HFFc6 (cell line): ENCODE measurements around the gene WRAP73. TPM values are rescaled to one million over a fixed set of nuclear protein-coding genes. Genes with fewer than 3 reads are reported as not detected.

Experiments used
- DNase-seq: peaks from one replicate; pipeline ENCODE4 v3.0.0-alpha.2; 2018
- H3K27ac Mint-ChIP-seq: 2 replicates; pipeline ENCODE4 v1.8.0; 2020; ENCODE audit warnings: mild to moderate bottlenecking, mixed read lengths
- H3K27me3 Mint-ChIP-seq: 2 replicates; pipeline ENCODE4 v1.8.0; 2021; ENCODE audit warnings: mild to moderate bottlenecking, moderate library complexity, mixed read lengths; ENCODE audit not compliant: insufficient read depth
- H3K36me3 Mint-ChIP-seq: 2 replicates; pipeline ENCODE4 v1.8.0; 2021; ENCODE audit warnings: low read depth, mixed read lengths
- H3K4me1 Mint-ChIP-seq: 2 replicates; pipeline ENCODE4 v1.8.0; 2020; ENCODE audit warnings: low read depth, mixed read lengths
- H3K4me3 Mint-ChIP-seq: 2 replicates; pipeline ENCODE4 v1.8.0; 2020; ENCODE audit warnings: mild to moderate bottlenecking, moderate library complexity, mixed read lengths
- H3K9me3 Mint-ChIP-seq: 2 replicates; pipeline ENCODE4 v1.8.0; 2020; ENCODE audit warnings: mild to moderate bottlenecking, mixed read lengths
- total RNA-seq, 6 experiments: library from RNA; stranded (reverse); fragmentation: NEBNext Ultra II Directional; extraction: Animal tissue kit (Norgen Biotek cat#: 25700); gene quantifications; 2 replicates in 1 of 6; 3 replicates in 5 of 6; pipeline ENCODE4 v1.2.3, GENCODE V29; 2021
- TF ChIP-seq, protein P1 (sequence below): fragments of 200-600 bp; sonication (generic); IDR thresholded peaks from 2 replicates; pipeline ENCODE4 v1.5.0; 2021; ENCODE audit warnings: antibody characterized with exemption, mild to moderate bottlenecking

Gene WRAP73
- total RNA-seq, 6 experiments from 2014 or later: 11.8 to 14.8 (median 14.3) TPM

GRCh38 chr1:3656450-3657095, 6.7 kb upstream of the WRAP73 start:
- H3K27me3 Mint-ChIP-seq: peaks cover 49% of the 10 kb centered on the region
- no peak for DNase-seq
- TF ChIP-seq, protein P1, sequence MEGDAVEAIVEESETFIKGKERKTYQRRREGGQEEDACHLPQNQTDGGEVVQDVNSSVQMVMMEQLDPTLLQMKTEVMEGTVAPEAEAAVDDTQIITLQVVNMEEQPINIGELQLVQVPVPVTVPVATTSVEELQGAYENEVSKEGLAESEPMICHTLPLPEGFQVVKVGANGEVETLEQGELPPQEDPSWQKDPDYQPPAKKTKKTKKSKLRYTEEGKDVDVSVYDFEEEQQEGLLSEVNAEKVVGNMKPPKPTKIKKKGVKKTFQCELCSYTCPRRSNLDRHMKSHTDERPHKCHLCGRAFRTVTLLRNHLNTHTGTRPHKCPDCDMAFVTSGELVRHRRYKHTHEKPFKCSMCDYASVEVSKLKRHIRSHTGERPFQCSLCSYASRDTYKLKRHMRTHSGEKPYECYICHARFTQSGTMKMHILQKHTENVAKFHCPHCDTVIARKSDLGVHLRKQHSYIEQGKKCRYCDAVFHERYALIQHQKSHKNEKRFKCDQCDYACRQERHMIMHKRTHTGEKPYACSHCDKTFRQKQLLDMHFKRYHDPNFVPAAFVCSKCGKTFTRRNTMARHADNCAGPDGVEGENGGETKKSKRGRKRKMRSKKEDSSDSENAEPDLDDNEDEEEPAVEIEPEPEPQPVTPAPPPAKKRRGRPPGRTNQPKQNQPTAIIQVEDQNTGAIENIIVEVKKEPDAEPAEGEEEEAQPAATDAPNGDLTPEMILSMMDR: no peak
- no peaks in the 10 kb centered on the region for H3K9me3 Mint-ChIP-seq
- no peak overlapping the region for H3K4me3 Mint-ChIP-seq
- no peaks in the 10 kb centered on the region for H3K36me3 Mint-ChIP-seq
- no peaks in the 10 kb centered on the region for H3K4me1 Mint-ChIP-seq
- no peak overlapping the region for H3K27ac Mint-ChIP-seq

DNA sequence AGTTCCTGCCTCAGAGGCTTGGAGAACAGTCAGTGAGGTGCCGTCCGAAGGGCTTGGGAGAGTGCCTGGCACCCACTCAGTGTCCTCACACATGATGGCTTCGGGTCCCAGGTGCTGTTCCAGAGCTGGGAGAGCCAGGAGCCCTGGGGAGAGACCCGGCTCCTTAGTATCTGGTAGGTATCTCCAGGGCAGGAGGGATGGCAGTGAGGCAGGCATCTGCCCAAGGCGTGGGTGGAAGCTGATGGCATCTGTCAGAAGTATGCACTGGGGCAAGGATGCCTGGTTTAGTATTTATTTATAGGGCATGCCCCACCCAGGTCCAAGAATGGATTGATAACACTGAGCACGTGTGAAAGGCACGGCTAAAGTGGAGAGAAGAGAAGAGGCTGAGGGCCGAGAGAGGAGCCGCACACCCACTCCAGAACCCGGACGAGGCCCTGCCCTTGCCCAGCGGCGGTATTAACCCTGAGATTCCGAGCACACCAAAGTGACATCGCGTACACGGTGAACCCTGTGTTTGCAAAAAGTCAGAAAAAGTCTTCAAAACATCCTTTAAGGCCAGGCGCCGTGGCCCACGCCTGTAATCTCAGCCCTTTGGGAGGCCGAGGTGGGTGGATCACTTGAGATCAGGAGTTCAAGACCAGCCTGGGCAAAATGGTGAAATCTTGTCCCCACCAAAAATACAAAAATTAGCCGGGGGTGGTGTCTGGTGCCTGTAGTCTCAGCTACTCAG, 4.8 kb upstream of the WRAP73 start:
- Mint-ChIP-seq H3K27me3 (peaks cover 61% of the 10 kb centered on the region), H3K9me3 (no peaks in the 10 kb centered on the region), H3K36me3 (no peaks in the 10 kb centered on the region), H3K4me1 (no peaks in the 10 kb centered on the region), H3K4me3 (no peak overlapping the region), H3K27ac (no peak overlapping the region)
- DNase-seq: no peak
- TF ChIP-seq, protein P1: no peak

DNA sequence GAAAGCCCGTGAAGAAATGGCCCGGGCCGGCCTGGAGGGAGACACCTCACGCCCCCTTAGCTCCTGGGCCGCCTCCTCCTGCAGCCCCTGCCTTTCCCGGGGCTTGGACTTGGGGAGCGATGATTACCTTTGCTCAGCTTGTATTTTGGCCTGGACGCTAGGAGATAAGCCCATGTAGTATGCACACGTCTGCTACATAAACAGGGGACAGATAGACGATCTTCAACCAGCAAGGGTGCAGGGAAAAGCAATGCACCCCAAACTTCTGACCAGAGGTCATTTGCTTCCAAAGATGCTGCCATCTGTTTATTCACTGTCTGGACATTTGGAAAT, 3.3 kb upstream of the WRAP73 start:
- peaks cover 55% of the 10 kb centered on the region for H3K27me3 Mint-ChIP-seq
- TF ChIP-seq, protein P1: no peak
- no peak overlapping the region for H3K4me3 Mint-ChIP-seq
- no peaks in the 10 kb centered on the region for H3K36me3 Mint-ChIP-seq
- no peak for DNase-seq
- H3K9me3 Mint-ChIP-seq: no peaks in the 10 kb centered on the region
- H3K4me1 Mint-ChIP-seq: peaks cover 11% of the 10 kb centered on the region
- H3K27ac Mint-ChIP-seq: no peak overlapping the region

DNA sequence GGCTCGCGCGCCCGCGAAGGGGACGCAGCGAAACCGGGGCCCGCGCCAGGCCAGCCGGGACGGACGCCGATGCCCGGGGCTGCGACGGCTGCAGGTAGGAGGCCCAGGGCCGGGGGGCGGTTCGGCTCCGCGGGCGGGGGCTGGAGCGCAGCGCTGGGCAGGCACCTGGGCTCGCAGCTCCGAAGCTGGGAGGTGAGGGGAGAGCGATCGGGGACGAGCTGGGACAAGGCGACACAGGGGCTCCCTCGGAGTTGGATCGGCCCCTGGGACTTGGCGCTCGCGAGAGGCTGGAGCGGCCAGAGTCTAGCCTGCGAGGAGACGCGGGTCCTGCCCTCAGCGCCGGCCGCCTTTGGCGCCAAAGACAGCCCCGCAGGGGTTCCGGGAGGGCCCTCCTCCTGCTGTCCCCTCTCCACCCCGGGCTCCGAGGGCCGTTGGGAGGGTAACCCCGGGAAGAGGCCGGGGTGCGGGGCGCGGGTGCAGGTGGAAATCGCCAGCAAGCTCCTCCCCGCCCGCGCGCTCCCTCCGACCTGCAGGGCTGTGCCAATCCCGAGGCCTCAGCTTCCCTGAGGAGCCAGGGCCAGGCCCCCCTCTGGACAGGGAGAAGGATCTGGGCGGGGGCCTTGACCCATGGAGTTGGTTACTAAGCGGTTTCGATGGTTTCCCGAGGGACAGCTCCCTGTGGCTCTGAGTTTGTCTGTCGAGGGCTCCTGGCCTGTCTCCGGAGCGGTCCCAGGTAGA, 2.8 kb upstream of the WRAP73 start:
- Mint-ChIP-seq H3K9me3 (no peaks in the 10 kb centered on the region), H3K4me3 (no peak overlapping the region), H3K27ac (no peak overlapping the region), H3K4me1 (peaks cover 16% of the 10 kb centered on the region), H3K36me3 (no peaks in the 10 kb centered on the region), H3K27me3 (peaks cover 50% of the 10 kb centered on the region)
- no peak for DNase-seq
- TF ChIP-seq, protein P1: no peak

DNA sequence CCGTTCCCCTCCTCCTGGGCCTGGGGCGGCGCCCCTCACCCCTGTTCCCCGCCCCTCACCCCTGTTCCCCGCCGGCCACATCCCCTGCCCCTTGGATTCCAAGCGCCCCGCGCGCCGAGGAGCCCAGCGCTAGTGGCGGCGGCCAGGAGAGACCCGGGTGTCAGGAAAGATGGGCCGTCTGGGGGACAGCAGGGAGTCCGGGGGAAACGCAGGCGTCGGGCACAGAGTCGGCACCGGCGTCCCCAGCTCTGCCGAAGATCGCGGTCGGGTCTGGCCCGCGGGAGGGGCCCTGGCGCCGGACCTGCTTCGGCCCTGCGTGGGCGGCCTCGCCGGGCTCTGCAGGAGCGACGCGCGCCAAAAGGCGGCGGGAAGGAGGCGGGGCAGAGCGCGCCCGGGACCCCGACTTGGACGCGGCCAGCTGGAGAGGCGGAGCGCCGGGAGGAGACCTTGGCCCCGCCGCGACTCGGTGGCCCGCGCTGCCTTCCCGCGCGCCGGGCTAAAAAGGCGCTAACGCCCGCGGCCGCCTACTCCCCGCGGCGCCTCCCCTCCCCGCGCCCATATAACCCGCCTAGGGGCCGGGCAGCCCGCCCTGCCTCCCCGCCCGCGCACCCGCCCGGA, 2.1 kb upstream of the WRAP73 start, which contains the start of gene TP73:
Gene TP73 (plus strand): TSS at position 587 of the 618 bp plus-strand sequence. CDS start 29,850 bp downstream, outside the sequence.
- Mint-ChIP-seq H3K36me3 (no peaks in the 10 kb centered on the region), H3K27me3 (peaks cover 43% of the 10 kb centered on the region), H3K4me1 (peaks cover 16% of the 10 kb centered on the region), H3K27ac (no peak within 1 kb of the TSS), H3K4me3 (no peak within 1 kb of the TSS), H3K9me3 (no peaks in the 10 kb centered on the region)
- TF ChIP-seq, protein P1: no peak
- no peak for DNase-seq
